ENCODE measurements around the gene RBKS. TPM values are rescaled to one million over a fixed set of nuclear protein-coding genes. Genes with fewer than 3 reads are reported as not detected.
A peak's percentile ranks its signal among the peaks of the same experiment; 100 is the strongest.
"Not testable (repeated sequence)": the region's sequence is repeated elsewhere in the genome, so short reads cannot be mapped to it uniquely, and the experiment has no call there.

Gene RBKS
- polyA plus RNA-seq, 6 donors from 2014 or later: 2.2 to 5.3 (median 3.5) TPM

DNA sequence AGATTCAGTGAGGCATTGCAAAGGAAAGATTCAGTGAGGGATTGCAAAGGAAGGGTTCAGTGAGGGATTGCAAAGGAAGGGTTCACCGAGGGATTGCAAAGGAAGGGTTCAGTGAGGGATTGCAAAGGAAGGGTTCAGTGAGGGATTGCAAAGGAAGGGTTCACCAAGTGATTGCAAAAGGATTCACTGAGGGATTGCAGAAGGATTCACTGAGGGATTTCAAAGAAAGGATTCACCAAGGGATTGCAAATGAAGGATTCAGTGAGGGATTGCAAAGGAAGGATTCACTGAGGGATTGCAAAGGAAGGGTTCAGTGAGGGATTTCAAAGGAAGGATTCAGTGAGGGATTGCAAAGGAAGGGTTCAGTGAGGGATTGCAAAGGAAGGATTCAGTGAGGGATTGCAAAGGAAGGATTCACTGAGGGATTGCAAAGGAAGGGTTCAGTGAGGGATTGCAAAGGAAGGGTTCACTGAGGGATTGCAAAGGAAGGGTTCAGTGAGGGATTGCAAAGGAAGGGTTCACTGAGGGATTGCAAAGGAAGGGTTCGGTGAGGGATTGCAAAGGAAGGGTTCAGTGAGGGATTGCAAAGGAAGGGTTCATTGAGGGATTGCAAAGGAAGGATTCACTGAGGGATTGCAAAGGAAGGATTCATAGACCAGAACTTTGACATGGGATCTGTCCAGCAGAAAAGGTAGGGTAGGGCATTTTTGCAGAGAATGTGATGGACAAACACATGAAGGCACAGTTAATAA lies 141.2 kb downstream of the RBKS start:
- not testable (repeated sequence) for ATAC-seq (ENCODE audit: low read depth in 2 of 2); H3K4me3 Mint-ChIP-seq; H3K27ac Mint-ChIP-seq; DNase-seq; H3K4me1 Mint-ChIP-seq
- H3K36me3 Mint-ChIP-seq: peaks cover 0 to 13% of the 10 kb centered on the region in 2 donors
- peaks cover 1 to 13% (median 11%) of the 10 kb centered on the region in 7 donors for H3K9me3 Mint-ChIP-seq
- peaks cover 33 to 40% (median 35%) of the 10 kb centered on the region in 3 donors for H3K27me3 Mint-ChIP-seq

DNA sequence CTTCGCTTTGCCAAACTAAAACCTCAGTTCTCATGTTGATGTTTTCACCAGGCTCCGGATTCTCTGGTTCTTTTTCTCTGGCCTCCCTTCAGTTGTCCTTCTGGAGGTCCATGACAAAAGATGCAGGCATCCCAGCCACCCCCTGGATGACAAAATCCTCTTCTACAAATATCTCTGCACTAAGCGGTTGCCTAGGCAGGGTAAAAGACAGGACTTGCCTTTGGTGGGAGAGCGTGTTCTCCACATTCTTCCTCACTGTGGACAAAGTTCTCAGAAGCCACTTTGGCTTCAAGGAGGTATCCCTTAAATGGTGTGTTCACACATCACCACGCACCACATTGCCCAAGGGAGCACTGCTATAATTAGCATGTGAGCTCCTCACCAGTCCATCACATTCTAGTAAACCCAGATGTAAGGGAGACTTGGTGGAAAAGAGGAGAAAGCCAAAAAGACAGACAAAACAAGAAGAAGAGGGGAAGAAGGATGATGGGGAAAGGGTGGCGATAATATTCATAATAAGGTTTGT lies 142.3 kb downstream of the RBKS start:
- peaks cover 26 to 40% (median 33%) of the 10 kb centered on the region in 3 donors for H3K27me3 Mint-ChIP-seq
- H3K4me1 Mint-ChIP-seq: no peaks in the 10 kb centered on the region
- no peak overlapping the region for H3K27ac Mint-ChIP-seq
- DNase-seq (no peak), ATAC-seq (ENCODE audit: low read depth in 2 of 2) (no peak)
- H3K9me3 Mint-ChIP-seq: peaks cover 1 to 13% (median 10%) of the 10 kb centered on the region in 7 donors
- peaks cover 0 to 13% of the 10 kb centered on the region in 2 donors for H3K36me3 Mint-ChIP-seq
- no peak overlapping the region for H3K4me3 Mint-ChIP-seq

DNA sequence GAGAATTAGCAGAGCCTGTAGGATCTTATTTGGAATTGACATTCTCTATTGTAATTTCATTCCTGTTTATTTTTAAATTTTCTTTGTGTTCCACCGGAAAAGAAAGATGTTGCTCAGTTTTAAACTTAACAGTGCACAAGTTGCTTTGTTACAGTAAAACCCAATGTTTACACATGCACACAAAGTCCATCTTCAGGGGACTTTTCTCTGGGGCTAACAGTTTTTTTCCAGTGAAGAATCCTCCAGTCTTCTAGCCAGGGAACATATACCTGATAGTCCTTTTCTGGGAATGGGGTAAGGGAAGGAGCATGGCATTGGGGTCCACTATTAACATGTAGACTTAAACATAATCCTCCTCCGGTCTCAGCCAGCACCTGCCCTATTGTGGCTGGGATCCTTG lies 143.9 kb downstream of the RBKS start:
- H3K27ac Mint-ChIP-seq: no peak overlapping the region
- peaks cover 24 to 32% (median 25%) of the 10 kb centered on the region in 3 donors for H3K27me3 Mint-ChIP-seq
- H3K9me3 Mint-ChIP-seq: peaks cover 1 to 13% (median 10%) of the 10 kb centered on the region in 7 donors
- H3K4me1 Mint-ChIP-seq: no peaks in the 10 kb centered on the region
- H3K4me3 Mint-ChIP-seq: no peak overlapping the region
- no peak for ATAC-seq (ENCODE audit: low read depth in 2 of 2)
- H3K36me3 Mint-ChIP-seq: peaks cover 0 to 13% of the 10 kb centered on the region in 2 donors
- DNase-seq: no peak

DNA sequence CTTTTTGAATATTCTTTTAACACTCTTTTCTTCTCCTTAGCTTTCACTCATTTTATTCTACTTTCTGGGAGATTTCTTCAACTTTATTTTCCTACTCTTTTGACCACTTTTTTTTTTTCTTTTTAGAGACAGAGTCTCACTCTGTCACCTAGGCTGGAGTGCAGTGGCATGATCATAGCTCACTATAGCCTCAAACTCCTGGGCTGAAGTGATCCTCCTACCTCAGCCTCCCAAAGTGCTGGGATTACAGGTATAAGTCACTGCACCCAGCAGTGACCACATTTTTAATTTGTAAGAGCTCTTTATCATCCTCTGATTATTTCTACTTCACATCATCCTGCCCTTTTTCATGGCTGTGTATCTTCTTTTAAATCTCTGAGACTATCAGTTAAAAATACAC lies 144.7 kb downstream of the RBKS start:
- not testable (repeated sequence) for ATAC-seq (ENCODE audit: low read depth in 2 of 2); DNase-seq; H3K4me3 Mint-ChIP-seq; H3K4me1 Mint-ChIP-seq
- Mint-ChIP-seq H3K36me3 (peaks cover 0 to 19% of the 10 kb centered on the region in 2 donors), H3K27me3 (peaks cover 24 to 32% (median 25%) of the 10 kb centered on the region in 3 donors), H3K27ac (peak overlapping the region in 1 of 6 donors; percentile 77), H3K9me3 (peaks cover 1 to 21% (median 15%) of the 10 kb centered on the region in 7 donors)

- Mint-ChIP-seq H3K27ac (no peak overlapping the region), H3K4me3 (no peak overlapping the region), H3K9me3 (peaks cover 0 to 16% (median 7%) of the 10 kb centered on the region in 7 donors), H3K36me3 (peaks cover 4 to 6% of the 10 kb centered on the region in 2 donors), H3K4me1 (no peaks in the 10 kb centered on the region), H3K27me3 (peaks cover 11 to 32% (median 29%) of the 10 kb centered on the region in 3 donors)
- ATAC-seq (ENCODE audit: low read depth in 2 of 2) (no peak), DNase-seq (no peak)
Measured at GRCh38 chr2:27742571-27742970, 147.6 kb downstream of the RBKS start.

DNA sequence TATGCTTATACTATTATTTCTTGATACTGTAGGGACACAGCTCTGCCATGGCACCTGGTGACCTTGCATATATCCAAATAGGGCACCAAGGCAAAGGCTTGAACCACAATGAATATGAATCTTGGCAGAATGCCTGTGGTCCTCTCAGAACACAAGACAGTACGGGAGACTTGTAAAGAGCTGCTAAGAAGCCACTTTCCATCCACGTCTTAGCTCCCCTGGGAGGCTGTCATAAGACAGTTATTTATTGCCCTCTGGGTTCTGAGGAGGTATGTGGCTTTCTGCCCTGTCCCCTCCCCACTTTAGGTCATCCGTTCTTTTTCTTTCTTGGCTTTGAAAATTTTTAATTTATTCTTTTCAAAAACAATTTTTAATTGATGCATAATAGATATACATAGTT lies 148.5 kb downstream of the RBKS start:
- H3K27me3 Mint-ChIP-seq: peaks cover 9 to 41% (median 37%) of the 10 kb centered on the region in 3 donors
- DNase-seq: no peak
- no peak overlapping the region for H3K4me3 Mint-ChIP-seq
- peaks cover 0 to 16% (median 7%) of the 10 kb centered on the region in 7 donors for H3K9me3 Mint-ChIP-seq
- no peak overlapping the region for H3K27ac Mint-ChIP-seq
- H3K4me1 Mint-ChIP-seq: peaks cover 0 to 2% (median 0%) of the 10 kb centered on the region in 3 donors
- ATAC-seq (ENCODE audit: low read depth in 2 of 2): no peak
- peaks cover 4 to 6% of the 10 kb centered on the region in 2 donors for H3K36me3 Mint-ChIP-seq

DNA sequence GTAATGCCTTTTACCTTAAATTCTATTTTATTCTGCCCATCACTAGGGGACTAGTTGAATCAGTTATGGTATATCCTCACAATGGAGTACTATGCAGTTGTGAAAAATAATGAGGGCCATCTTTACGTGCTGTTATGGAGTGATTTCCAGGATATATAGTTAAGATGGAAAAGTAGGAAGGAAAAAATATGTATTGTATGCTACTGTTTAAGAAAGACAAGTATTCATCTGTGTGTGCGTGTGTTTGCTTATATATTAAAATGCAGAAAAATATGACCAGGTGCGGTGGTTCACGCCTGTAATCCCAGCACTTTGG lies 151.2 kb downstream of the RBKS start:
- Mint-ChIP-seq H3K36me3 (peaks cover 4 to 6% of the 10 kb centered on the region in 2 donors), H3K27me3 (peaks cover 8 to 36% (median 36%) of the 10 kb centered on the region in 3 donors), H3K9me3 (peaks cover 0 to 21% (median 8%) of the 10 kb centered on the region in 7 donors), H3K4me1 (peaks cover 0 to 11% (median 4%) of the 10 kb centered on the region in 3 donors), H3K4me3 (no peak overlapping the region), H3K27ac (no peak overlapping the region)
- no peak for ATAC-seq (ENCODE audit: low read depth in 2 of 2)
- DNase-seq: no peak

DNA sequence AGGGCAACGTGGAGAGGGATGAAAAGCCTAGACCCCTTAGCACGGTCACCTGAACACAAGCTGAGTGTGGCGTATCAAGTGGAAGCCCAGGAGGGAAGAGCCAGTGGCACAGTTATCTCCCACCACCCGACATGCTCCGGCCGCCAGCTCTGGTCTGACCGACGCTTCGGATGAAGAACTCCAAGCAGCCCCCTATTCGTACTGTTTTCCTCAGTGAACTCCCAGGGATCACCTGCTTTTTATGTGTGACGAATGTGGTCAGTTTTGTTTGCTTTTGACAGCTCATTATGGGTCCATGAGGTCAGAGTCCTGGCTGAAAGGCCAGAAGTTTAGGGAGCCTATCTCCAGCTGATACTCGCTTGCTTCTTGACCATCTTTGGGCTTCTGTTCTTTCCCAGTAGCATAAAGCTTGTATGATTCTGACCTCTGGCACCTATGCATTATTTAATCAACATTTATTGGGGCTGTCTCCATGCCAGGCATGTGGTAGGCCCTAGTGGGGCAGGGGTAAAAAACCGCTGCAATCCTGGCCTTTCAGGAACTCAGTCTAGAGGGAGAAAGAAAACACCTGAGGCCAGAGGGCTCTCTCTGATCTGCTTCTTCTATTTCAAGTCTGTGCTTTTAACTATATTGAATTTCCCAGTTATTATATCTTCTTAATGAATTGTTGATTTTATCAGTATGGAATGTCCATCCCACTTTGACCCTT lies 151.7 kb downstream of the RBKS start:
- ATAC-seq (ENCODE audit: low read depth in 2 of 2): no peak
- H3K27me3 Mint-ChIP-seq: peaks cover 8 to 36% (median 36%) of the 10 kb centered on the region in 3 donors
- peaks cover 0 to 11% (median 4%) of the 10 kb centered on the region in 3 donors for H3K4me1 Mint-ChIP-seq
- H3K9me3 Mint-ChIP-seq: peaks cover 0 to 26% (median 8%) of the 10 kb centered on the region in 7 donors
- peak overlapping the region in 1 of 6 donors; percentile 36 for H3K27ac Mint-ChIP-seq
- DNase-seq: no peak
- H3K36me3 Mint-ChIP-seq: peaks cover 4 to 6% of the 10 kb centered on the region in 2 donors
- peak overlapping the region in 1 of 8 donors; percentile 75 for H3K4me3 Mint-ChIP-seq

DNA sequence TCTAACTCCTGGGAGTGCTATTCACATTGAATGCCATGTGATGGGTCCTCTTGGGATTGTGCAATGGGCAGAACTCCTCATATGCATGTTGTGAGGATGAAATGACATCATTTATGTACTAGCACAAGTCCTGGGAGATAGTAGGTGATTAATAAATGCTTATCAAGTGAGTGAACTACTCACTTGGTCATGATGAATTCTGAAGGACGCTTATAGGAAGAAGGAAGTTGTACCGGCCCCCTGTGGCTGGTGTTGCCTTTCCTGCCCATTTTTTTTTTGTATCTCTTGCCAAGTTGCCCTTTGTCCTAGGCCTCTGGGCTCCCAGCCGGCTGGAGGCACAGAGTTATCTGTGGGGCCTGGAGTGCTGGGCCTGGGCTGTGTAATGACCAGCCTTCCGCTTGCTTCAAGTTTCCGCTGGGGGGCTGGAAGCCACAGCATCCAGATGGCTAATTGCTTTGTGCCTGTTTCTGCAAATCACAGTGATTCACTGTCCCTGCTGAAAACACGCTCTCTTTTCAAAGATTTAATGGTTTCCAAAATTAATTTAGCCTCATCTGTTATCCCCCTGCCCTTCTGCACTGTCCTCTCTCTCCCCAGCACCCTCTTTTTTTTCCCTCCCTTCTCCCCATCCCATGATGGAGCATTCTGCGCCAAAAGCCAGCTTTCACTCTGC lies 152.4 kb downstream of the RBKS start:
- Mint-ChIP-seq H3K27me3 (peaks cover 8 to 36% (median 36%) of the 10 kb centered on the region in 3 donors), H3K27ac (no peak overlapping the region), H3K9me3 (peaks cover 0 to 30% (median 8%) of the 10 kb centered on the region in 7 donors), H3K4me3 (peak overlapping the region in 1 of 8 donors; percentile 21), H3K4me1 (peaks cover 0 to 11% (median 4%) of the 10 kb centered on the region in 3 donors), H3K36me3 (peaks cover 4 to 6% of the 10 kb centered on the region in 2 donors)
- DNase-seq (no peak), ATAC-seq (ENCODE audit: low read depth in 2 of 2) (no peak)

- Mint-ChIP-seq H3K27ac (no peak overlapping the region), H3K27me3 (peaks cover 5 to 36% (median 36%) of the 10 kb centered on the region in 3 donors), H3K4me3 (peak overlapping the region in 5 of 8 donors; percentile 12 to 44 (median 35)), H3K36me3 (peaks cover 4 to 6% of the 10 kb centered on the region in 2 donors), H3K9me3 (peaks cover 0 to 30% (median 8%) of the 10 kb centered on the region in 7 donors), H3K4me1 (peaks cover 0 to 11% (median 4%) of the 10 kb centered on the region in 3 donors)
- no peak for DNase-seq
- no peak for ATAC-seq (ENCODE audit: low read depth in 2 of 2)
Measured at GRCh38 chr2:27736890-27737204, 153.3 kb downstream of the RBKS start.

DNA sequence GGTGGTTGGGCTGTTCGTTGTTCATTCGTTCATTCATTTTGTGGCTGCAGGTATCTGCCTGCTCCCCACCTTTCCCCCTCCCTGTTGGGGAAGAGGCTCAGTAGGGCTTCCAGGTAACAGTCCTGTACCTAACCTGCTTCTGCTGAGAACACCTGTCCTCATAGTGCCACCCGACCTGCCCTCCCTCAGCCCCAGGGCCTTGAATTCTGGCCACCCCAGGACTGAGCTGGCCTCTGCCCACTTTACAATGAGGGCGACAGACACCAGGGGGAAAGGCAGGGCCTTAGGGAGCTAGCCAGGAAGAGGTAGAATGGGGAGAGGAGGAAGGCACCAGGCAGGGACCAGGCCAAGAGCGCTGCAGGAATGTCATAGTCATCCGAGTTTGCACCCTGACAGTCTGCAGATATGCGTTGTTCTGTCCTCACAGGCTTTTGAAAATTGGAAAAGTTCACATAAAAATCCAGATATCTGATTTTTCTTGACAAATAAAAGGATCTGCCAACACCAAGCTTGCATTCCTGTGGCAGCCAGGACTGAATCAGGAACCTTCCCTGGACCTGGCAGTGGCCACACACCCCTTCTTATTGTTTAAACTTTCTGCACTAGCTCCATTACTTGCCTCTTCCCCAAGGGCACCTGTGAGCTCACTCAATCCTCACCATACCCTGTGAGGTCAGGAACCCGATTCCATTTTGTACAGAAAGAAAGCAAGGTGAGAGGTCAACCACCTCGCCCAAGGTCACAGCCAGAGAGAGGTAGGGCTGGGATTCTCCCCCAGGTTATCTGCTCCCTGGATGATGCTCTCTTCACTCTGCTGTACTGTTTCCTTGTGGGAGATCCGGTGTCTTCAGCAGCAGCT lies 153.9 kb downstream of the RBKS start:
- Mint-ChIP-seq H3K27ac (no peak overlapping the region), H3K4me3 (peak overlapping the region in 7 of 8 donors; percentile 33 to 73 (median 58)), H3K27me3 (peaks cover 5 to 36% (median 36%) of the 10 kb centered on the region in 3 donors)

GRCh38 chr2:27735263-27735904 lies 154.8 kb downstream of the RBKS start:
- Mint-ChIP-seq H3K27me3 (peaks cover 5 to 36% (median 36%) of the 10 kb centered on the region in 3 donors), H3K27ac (peak overlapping the region in 2 of 6 donors; percentile 39 to 65), H3K36me3 (peaks cover 0 to 4% of the 10 kb centered on the region in 2 donors), H3K4me1 (peaks cover 0 to 11% (median 4%) of the 10 kb centered on the region in 3 donors), H3K4me3 (peak overlapping the region; percentile 53 to 83 (median 74)), H3K9me3 (peaks cover 0 to 21% (median 4%) of the 10 kb centered on the region in 7 donors)
- ATAC-seq (ENCODE audit: low read depth in 2 of 2) (peak; percentile 32 to 44), DNase-seq (peak; percentile 12)

More for the DNA sequence above, 153.9 kb downstream of the RBKS start:
- Mint-ChIP-seq H3K4me1 (peaks cover 0 to 11% (median 4%) of the 10 kb centered on the region in 3 donors), H3K36me3 (peaks cover 4 to 6% of the 10 kb centered on the region in 2 donors), H3K9me3 (peaks cover 0 to 28% (median 5%) of the 10 kb centered on the region in 7 donors)
- DNase-seq: no peak
- ATAC-seq (ENCODE audit: low read depth in 2 of 2): no peak
